Measurements from ENCODE around the gene SH3RF3.
"Not testable (repeated sequence)": the region's sequence is repeated elsewhere in the genome, so short reads cannot be mapped to it uniquely, and the experiment has no call there.

SH3RF3 gene

GRCh38 chr2:109118321-109118720, 10.7 kb upstream of the SH3RF3 start:
- no peak for DNase-seq (ENCODE audit: low read depth)

DNA sequence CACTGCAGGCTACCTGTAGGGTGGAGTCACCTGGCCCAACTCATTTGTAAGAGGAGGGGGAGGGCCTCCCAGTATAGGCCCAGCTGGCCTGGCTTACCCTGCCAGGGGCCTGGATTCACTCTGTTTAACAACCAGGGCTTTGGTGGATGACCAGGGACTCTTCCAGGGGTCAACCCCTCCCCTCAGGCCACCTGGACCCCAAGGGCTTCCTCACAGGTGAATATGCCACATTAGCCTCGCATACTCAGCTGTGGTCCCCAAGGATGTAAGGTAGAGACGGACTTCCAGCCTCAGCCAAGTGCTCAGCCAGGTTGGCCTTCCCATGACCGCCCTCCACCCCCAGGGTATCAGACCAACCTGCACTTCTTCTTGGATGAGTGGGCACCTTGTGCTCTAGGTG, 8.8 kb upstream of the SH3RF3 start:
- no peak for DNase-seq (ENCODE audit: low read depth)

- DNase-seq (ENCODE audit: low read depth), result not testable (repeated sequence)
Measured at GRCh38 chr2:109120686-109121085, 8.3 kb upstream of the SH3RF3 start.

DNA sequence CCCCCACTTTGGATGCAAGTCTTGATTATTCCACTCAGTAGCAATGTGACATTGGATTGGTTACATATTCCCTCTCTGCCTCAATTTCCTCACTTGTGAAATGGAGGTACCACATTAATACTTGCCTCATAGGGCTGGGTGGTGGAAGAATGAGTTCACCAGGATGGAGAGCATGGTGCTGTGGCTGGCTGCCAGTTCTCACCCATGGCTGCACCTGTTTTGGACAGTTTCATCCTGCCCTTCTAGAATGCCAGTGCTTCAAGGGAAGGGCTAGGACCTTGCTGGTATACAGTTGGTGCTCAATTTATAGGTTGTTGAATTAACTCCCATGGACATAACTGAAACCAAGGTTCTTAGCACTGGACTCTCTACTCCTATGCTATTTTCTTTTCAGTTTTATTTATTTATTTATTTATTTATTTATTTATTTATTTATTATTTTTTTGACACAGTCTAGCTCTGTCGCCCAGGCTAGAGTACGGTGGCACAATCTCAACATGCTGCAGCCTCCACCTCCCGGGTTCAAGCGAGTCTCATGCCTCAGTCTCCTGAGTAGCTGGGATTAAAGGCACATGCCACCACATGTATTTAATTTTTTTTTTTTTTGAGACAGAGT, 5.3 kb upstream of the SH3RF3 start:
- DNase-seq (ENCODE audit: low read depth), result no peak

DNA sequence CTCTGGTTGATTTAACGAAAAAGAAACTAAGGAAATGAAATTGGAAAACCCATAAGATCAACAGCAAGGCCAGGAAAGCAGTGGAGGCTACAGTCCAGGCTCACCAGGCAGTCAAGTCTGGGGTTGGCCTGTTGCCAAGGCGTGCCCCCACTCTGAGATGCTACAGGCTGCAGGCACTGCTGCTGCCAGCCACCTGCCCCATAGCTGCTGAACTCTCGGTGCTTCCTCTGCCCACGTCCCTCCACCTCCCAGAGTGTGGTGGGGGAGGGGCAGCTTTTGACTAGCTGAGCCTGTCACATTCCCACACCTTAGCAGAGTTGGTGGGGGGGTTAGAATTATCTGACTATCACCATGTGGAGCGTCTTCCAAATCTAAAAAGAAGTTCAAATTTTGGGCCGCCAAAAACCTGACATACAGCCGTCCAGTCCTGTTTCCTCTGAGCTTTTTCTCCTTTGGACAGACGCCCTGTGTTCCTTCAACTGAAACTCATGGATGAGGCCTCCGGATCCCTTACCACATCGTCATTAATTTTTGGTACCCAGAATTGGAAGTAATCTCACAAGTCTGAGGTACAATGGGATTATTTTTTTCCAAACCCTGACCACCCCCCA, 3.9 kb upstream of the SH3RF3 start:
- DNase-seq (ENCODE audit: low read depth), result no peak

DNA sequence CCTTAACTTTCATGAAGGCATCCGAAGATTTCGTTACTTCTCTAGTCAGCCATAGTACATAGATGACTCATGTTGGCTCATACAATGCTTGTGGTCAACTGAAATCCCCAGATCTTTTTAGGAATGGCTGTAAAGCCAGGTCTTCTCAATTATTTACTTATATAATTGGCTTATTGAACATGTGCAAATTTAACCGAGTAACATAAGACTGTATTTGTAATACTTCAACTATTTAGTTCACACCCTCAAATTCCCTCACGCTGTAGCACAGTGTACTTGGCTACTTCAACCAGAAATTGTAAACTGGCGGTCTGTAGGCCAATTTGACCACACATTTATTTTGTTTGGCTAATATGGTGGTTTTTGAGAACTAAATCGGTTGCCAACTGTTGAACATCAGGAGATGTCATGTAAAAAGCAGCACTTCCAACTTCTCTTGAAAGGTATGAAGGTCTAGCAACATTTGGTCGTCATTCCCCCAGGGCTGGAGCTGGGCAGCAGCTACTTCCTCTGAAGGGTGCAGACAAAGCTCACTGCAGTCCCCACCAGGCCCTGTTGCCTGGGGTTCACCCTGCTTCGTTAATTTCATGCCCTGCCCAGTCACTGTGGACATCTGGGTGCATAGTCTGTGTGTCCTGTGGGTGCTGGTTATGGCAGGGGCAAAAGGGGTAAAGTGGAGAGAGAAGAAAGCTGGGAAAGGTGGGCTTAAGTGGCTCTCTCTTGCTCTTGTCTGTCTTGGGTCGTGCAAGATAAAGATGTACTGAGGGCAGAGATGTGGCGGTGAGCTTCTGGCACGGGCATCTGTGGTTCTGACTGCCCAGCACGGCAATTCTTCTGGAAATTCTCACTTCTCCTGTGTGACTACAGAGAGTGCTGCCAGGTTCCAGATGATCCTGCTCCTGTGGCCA, 3.2 kb upstream of the SH3RF3 start:
- no peak for DNase-seq (ENCODE audit: low read depth)

DNA sequence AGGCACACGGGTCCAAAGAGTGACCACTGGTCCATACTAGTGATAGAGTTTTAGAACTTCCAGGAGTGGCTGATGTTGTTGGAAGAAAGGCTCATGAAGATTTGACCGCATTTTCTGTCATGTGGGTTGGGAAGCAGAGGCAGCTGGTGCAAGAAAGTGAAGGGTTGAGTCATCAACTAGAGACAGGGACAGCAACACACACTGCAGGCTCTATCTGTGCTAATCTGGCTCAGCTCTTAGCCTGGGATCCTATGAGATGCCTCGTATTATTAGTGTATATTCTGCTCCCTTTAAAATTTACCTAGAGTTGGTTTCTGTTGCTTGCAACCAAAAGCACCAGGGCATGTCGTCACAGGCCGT, 2.5 kb upstream of the SH3RF3 start:
- no peak for DNase-seq (ENCODE audit: low read depth)

- no peak for DNase-seq (ENCODE audit: low read depth)
Measured at GRCh38 chr2:109127556-109127955, 1.4 kb upstream of the SH3RF3 start.

DNA sequence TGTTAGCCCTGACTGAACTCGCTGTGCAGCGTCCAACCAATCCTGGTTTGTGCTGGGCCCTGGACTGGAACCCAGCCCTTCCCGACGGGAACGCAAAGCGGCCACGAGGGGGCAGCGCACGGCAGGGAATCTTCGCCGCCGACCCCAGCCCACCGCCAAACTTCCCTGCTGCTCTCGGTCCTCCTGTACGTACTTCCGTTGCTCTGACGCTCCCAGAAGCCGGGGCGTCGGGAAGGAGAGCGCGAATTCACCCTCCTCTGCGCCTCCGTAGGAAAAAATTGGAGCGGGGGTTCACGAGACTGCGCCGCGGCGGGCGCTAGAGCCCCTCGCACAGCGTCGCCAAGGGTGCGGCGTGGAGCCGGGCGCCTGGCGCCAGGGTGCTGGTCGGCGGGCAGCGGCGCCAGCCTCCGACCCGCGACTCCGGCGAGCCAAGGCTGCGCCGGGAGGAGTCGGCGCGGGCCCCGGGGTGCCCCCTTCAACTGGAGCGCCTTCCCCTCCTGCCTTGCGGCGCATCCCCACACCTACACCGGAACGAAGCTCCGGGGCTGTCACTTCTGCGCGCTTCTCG, 873 bp upstream of the SH3RF3 start:
- peak; percentile 35 for DNase-seq (ENCODE audit: low read depth)

DNA sequence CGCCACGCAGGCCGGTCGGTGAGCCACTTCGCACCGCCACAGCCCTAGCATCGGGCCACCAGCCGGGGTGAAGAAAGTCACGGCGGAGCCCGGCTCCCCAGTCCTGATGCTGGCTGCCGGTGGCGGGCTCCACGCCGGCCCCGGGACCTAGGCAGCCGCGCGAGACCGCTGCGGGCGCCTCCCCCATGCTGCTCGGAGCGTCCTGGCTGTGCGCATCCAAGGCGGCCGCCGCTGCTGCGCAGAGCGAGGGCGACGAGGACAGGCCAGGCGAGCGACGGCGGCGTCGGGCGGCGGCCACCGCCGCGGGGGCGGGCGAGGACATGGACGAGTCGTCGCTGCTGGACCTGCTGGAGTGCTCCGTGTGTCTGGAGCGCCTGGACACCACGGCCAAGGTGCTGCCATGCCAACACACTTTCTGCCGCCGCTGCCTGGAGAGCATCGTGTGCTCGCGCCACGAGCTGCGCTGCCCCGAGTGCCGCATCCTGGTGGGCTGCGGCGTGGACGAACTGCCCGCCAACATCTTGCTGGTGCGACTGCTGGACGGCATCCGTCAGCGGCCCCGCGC, 433 bp downstream of the SH3RF3 start:
- DNase-seq (ENCODE audit: low read depth), result no peak

DNA sequence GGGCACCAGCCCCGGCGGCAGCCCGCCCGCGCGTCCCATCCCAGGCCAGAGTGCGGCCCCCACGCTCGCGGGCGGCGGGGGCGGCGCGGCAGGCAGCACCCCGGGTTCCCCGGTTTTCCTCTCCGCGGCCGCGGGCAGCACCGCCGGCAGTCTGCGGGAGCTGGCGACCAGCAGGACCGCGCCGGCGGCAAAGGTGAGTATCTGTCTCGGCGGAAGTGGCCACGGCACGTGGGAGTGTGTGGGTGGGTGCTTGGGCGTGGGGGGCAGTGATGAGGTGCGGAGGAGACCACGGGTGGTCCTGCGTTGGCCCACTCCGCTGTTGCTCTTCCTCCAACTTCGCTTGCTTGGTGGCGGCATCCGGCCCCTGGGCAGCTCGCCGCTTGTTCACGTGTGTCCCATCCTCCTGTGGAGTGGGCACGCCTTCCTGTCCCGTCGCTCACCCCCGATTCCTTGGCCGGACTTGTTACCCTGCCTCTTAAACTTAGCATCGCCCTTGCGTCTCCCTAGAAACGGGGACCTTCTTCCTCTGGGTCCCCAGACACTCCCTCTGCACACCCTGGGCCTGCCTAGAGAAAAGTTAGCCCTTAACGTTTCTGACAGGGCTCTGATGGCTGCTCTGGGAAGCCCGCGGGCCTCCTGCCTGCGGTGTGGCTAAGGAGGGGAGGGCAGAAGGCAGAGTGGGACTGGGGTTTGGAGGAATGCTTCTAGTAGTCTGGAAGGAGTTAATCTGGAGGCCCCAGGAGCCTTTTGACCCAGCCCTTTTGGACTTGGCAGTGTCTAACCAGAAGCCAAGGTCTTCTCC, 1.1 kb downstream of the SH3RF3 start:
- DNase-seq (ENCODE audit: low read depth), result no peak

GRCh38 chr2:109130723-109130995, 1.7 kb downstream of the SH3RF3 start:
- no peak for DNase-seq (ENCODE audit: low read depth)

DNA sequence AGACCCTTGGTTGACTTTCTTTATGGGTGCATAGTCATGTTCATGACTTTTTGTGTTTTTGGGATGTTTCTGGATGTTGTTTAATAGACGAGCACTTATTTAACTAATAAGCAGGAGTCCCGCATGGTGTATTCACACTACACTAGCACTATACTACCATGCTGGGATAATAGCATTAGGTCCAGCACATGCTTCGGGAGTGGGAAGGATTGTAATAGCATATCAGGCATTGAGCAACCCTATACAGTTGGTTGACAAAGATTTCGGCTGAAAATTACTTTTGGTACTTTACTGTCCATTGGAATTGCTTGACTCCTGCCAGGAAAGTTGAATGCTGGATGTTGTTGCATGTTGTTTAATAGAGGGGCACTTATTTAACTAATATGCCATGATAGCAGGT, 2.8 kb downstream of the SH3RF3 start:
- DNase-seq (ENCODE audit: low read depth), result no peak

- DNase-seq (ENCODE audit: low read depth), result no peak
Measured at GRCh38 chr2:109132626-109133025, 3.6 kb downstream of the SH3RF3 start.

DNA sequence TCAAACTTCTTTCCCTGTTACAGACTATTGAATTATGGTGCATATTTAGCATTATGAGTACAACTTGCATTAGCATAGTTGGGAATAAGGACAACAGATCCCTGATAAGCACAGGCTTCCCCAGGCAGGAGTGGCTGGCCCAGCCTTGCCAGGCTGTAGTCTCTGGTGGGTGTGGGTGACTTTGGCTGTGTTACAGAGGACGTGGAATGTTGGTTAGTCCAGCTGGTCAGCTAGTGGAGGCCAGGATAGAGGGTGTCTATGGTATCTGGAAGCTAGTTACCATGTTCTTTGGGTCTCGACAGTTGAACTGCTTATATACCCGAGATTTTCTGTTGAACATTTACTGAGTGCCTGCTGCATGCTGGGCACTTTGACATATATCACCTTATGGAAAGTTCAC, 4.7 kb downstream of the SH3RF3 start:
- no peak for DNase-seq (ENCODE audit: low read depth)

DNA sequence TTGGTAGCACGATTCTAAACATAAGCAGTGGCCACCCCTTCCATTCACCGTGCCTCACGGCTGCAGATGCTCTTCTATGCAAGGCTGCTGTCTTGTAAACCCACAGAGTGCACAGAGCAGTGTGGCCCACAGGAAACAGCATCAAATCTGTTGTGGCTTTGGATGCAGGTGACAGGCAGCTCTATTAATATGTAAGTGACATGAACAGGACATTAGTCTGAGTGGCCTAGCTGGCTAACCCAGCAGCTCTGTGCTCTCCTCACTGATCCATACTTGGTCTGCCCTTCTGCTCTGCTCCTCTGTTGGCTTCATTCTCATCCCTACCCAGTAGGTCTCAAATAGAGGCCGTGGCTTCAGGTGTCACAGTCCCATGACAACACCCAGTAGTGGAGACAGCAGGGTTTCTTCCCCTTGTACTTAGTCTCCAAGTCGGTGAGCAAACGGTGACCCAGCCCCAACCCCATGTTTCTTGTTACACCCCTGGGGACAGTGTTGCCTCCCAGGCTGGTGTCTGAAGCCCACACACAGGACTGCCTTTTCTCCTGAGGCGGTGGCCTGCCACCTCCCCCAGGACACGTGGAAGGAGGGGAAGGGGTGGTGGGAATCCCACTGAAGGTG, 5.8 kb downstream of the SH3RF3 start:
- no peak for DNase-seq (ENCODE audit: low read depth)

DNA sequence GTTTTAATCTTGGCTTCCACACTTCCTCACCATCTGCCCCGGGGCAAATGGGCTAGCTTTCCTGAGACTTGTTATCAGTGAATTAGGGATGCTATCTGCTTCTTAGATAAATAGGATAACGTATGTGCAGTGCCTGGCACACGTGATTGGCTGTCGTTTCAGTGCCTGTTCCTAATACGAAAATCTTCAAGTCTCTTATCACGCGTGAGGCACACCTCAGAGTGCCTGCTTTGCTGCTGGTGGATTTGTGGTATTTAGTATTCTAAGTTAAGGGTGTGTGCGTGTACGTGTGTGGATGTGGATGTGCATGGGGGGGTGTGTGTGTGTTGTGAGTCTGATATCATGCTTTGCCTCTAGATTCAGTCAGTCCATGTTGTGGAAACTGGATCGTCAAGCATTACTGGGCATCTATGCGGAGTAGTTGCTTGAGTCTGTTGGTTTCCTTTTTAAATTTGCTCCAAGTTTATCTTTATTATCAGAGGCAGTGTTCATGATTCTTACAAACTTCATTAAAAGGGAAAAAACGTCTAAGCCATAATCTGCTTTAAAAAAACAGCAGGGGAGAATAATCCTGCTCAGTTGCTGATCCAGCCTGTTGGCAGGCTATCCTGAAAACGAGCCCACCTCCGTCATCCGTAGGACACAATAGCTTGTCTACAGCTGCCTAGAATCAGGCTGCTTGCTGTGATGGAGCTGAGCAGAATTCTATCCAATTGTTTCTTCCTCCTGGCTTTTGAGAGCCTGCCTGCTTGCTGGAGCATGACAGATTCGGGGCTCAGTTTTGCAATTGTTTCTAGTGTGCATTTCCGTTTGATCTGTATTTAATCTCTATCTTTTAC, 6.6 kb downstream of the SH3RF3 start:
- DNase-seq (ENCODE audit: low read depth), result no peak

GRCh38 chr2:109136542-109136941, 7.5 kb downstream of the SH3RF3 start:
- DNase-seq (ENCODE audit: low read depth), result no peak

GRCh38 chr2:109137616-109138015, 8.6 kb downstream of the SH3RF3 start:
- DNase-seq (ENCODE audit: low read depth), result no peak

DNA sequence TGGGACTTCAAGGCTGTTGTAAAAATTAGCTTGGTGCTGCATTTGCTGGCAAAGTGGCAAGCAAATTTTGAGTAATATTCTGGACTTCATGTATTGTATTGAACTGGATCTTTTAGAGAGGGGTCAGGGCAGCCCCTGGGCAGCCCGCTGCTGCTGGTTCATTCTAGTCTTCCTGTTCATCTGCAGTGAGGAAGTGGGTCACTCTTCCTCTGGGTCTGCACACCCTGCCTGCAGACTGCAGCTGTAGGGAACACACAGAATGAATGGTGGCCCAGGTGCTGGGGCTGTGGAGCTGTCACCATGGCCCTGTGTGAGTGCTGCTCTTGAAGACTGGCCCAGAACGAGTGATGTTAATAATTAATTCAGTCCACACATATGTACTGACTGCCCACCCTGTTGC, 9.4 kb downstream of the SH3RF3 start:
- DNase-seq (ENCODE audit: low read depth), result no peak

GRCh38 chr2:109139002-109139401, 10.0 kb downstream of the SH3RF3 start:
- DNase-seq (ENCODE audit: low read depth), result no peak
